NCI-H748 treated with DMSO at 0.1 percent for 48 hours (cell line): Measurements from ENCODE around the gene RBMS3.

Experiments used
- DNase-seq: peaks from one replicate; lab custom pipeline; 2025; lab: John Stamatoyannopoulos, UW

RBMS3 gene

DNA sequence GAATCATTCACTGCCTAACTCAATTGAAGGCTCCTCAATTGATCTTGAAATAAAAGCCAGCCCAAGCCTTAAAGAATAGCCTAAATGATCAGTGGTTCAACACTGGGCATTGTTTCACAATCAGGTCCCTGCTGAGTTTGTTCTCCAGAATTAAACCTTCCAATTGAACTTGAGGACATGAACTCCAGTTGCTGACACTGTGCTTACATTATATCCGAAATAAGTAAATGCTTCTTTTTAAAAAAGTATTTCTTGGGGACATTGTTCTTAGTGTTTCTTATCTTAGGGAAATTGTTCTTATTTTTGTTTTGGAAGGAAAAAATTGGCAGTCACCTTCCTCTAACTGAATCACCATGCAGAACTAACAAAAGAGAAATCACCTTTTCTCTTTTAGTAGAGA is 450.2 kb downstream of the RBMS3 start:
- DNase-seq, result no peak

GRCh38 chr3:29741231-29741630 is 460.4 kb downstream of the RBMS3 start:
- no peak for DNase-seq

DNA sequence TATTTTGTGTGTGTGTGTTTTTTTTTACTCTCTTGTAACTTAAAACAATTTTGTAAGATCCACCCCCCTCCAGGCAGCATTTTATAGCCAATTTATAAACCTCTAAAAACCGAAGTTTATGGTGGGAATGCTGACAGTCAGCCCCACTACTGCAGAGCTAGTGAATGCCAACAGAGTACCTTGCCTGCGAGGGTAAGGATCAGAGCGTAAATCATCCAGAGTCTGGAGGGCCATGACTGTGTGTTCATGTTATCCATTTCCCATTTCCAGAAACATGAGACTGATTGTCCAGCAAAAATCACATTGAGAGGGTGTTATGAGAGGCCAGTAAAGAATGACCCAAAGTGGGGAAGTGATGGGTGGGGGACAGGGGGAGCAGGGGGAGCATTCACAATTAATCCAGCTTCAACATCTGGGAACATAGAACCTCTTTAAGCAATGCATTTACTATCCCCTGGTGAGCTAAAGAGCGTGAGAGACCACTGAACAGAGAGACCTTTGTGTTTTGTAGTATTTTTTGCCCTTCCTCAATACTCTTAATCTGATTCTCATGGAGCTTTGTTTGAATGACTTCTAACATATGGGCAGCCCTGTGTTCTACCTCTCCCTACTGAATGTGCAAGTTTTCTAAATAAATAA is 464.5 kb downstream of the RBMS3 start:
- DNase-seq, result no peak

GRCh38 chr3:29746163-29746760 is 465.4 kb downstream of the RBMS3 start:
- DNase-seq, result no peak

DNA sequence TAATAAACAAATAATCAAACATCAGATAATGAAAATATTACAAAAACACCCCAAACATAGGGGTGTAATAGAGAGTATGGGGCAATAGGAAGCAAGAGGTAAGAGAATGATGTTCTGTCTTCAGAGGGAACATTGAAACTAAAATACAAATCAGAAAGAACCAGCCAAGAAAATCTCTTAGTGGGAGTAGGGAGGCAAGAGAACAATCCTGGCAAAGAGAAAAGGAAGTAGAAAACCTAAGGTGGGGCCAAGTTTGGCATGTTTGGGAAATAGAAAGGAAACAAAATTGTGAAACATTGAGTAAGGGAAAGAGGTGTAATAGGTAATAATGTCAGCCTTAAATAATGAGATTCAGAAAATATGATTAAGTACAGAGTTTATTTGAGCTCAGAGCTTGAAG is 467.1 kb downstream of the RBMS3 start:
- DNase-seq, result no peak

- no peak for DNase-seq
These were observed 470.9 kb downstream of the RBMS3 start for GRCh38 chr3:29751647-29752314.

DNA sequence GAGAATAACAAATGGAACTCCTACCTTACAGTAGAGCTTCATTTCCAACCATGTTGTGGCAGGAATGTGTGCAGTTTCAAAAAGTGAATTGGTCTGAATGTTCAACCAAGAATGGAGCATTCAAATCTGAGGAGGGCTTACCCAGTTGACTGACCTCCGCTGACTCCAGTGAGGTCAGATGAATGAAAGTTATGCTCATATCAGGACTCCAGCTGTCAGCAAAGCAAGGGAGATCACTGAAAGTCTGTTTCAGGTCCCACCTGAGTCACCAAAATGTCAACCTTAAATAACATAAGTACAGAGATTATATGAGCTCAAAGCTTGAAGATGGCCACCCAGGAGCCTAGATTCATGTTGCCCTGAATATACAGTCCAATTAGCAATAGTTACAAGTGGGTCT is 473.5 kb downstream of the RBMS3 start:
- DNase-seq, result no peak

DNA sequence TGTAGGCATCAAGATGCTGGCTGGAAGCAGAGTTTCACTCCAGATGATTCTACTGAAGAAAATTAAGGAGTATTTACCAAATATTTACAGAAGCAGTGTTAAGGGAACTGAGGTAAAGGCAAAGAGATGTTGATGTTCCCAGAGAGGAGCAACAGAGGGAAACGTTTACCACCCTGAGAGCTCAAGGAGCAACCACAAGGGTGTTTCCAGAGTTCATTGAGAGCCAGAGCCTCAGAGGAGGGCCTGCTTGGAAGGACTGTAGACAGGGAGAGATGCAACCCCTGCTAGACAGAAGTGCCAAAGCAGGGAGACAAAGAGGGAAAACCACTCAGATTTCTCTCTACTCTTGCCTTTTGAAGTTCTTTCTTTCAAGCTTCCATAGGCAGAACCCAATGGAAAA is 474.5 kb downstream of the RBMS3 start:
- no peak for DNase-seq

- no peak for DNase-seq
These were observed 476.3 kb downstream of the RBMS3 start for GRCh38 chr3:29757054-29757777.

DNA sequence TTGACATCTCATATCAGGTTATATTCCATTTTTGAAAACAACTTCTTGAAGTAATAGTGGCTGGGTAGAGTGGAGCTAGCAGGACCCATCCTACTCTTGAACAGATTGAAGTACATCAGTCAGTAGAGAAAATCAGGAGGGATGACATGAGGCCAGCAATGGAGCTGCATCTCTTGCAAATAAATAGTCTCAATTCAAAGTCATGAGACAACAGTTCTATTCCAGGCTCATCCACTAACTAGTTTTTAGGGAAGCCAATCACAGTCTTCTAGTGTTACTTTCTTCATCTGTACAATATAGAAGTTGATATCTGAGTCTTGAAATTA is 477.2 kb downstream of the RBMS3 start:
- DNase-seq, result no peak

- peak; percentile 3 for DNase-seq
These were observed 477.8 kb downstream of the RBMS3 start for GRCh38 chr3:29758434-29759322.

DNA sequence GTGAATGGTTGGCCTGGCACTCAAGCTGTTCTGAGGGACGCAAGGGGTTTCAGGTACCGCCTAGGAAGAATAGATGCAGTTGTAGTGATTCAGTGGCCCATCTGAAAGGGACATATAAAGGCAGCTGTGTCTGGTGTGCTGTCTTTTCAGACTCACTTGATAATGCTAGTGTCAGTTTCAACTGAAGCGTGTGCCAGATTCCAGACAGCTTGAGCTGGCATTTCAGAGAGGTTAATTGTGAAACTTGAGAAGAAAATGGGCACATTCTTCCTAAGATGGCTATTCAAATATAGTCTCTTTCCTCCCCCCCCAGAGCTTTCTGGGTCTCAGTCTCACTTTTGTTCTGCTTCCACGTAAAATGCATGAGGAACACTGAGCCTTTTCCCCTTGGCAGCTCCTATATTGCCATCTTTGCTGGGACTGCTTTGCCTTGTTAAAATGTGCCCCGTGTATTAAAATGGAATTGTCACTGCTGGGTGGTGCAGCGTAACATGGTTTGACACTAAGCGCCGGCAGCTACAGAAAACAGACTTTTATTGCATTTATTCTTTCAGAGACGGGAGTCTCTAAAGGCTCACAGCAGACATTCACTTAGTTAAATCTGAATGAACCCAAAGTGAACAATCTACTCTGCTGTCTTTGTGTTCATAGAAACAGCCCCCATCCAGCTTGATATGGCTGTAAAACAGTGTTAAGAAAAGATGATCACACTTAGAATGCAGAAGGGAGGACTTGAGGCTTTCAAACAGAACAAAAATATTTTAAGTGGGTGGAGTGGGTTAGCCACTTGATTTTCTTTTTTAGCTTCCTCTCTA is 478.7 kb downstream of the RBMS3 start:
- peak; percentile 61 for DNase-seq

- no peak for DNase-seq
These were observed 479.4 kb downstream of the RBMS3 start for GRCh38 chr3:29760226-29760685.

DNA sequence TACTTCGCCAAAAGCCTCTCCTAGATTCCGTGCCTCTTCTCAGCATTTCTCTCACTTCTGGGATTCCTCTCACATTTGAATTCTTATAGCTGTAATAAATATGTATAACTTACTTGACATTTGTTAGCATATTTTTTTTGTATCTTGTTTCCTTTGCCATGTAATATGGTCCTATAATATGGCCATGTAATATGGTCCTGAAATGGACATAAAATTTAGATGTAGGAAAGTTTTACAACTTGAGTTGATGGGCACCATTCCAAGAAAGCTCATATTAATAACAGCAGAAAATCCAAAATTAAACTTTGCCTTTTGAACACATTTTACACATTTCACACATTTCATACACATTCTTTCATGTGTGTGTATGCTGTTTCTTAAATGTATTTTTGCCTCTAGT is 480.6 kb downstream of the RBMS3 start:
- DNase-seq, result no peak

DNA sequence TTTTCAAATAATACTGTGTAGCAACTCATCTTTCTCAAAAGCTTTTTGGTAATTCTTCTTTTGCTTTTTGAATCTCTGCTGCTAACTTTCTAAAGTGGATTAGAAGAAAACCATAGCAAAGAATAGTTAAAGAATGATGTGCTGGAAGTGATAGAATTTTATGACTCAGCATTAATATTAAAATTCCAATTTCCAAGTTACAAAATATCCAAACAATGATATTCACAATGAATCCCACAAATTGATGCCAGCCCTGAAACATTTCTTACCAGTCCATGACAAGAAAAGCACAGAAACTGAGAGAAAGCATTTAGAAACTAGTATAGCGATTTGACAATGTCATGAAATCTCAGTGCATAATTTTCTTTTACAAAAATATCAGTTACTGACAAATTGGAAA is 482.2 kb downstream of the RBMS3 start:
- DNase-seq, result no peak

DNA sequence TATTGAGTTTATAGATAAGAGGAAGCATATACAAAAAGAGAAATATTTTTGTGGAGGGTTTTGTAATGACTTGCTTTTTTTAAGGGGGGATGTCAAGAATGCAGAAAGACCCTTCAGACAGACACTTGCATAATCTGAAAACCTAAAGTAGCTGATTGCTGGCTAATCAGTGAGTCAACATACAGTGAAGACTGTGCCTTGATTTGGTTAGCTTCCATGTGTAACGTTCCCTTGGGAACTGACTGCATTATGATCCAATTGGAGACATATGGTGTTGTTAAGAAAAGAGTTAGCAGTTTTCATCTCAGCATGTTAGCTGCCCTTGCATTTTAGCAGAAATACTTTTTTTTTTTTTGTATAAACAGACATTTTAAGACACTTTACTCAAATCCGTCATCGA is 483.2 kb downstream of the RBMS3 start:
- DNase-seq, result no peak

DNA sequence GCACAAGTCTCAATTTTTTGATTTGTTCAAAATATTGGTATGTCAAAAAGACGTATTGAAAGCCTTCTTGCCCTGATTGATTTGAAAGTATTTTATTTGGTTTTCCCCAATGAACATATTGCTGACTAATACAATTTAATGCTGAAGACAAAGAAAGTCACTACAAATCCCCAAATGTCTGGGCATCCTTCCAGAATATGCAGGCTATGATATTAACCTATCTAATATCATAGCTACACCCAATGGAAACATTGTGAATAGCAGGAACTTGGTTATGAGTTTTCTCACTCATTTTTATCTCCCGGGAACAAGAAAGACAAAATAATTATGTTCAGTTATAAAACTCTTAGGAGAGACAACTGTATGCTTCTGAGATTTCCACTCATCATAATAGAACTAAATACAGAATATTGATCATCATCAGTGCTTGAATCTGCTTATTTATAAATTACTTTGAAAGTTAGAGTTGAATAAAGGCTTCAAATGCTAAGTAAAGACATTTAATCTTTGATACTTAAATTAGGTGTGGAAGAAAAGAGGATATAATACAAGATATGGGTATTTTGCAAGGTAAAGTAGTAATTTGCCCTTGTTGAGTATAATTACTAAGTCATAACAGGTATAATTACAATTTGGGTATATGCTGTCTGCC is 483.9 kb downstream of the RBMS3 start:
- DNase-seq, result peak; percentile 2

- no peak for DNase-seq
These were observed 490.7 kb downstream of the RBMS3 start for GRCh38 chr3:29771602-29772001.

- no peak for DNase-seq
These were observed 491.6 kb downstream of the RBMS3 start for GRCh38 chr3:29772436-29772835.

- DNase-seq, result no peak
These were observed 492.6 kb downstream of the RBMS3 start for GRCh38 chr3:29773481-29773880.

DNA sequence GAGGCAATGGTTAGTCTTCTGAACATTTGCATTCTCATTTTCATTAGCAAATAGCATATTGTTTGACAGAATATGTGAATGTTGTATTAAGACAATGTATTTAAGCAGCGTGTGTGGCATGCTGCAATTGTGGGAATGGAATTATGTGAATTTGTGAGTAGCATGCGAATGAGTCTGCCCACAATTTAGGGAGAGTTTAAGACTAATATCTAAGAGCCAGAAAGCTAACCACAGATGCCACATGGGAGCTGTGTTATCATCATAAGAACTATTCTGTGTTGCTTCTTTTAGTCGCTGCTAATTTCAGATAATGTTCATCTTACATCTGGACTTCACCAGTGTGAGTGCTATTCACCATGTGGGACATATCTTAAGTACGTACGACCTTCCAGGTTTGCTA is 494.5 kb downstream of the RBMS3 start:
- DNase-seq, result no peak
